ENCODE data around the gene FBXW11. TPM values are rescaled to one million over a fixed set of nuclear protein-coding genes. Genes with fewer than 3 reads are reported as not detected.

Gene FBXW11
- polyA plus RNA-seq, 1 experiment, result 77.1 TPM

- ChIA-PET POLR2A (no interaction called here), CTCF (no interaction called here)
- no peak for DNase-seq (ENCODE audit: low read depth, low spot score)
- no peak overlapping the region for H3K27ac ChIP-seq (ENCODE audit: low read depth, low read length)
- no peak for TF ChIP-seq CTCF (IDR thresholded peaks at IDR 0.05; ENCODE audit: low read depth, low read length)
- peaks cover 7% of the 10 kb centered on the region for H3K9me3 ChIP-seq (ENCODE audit: control insufficient read depth, insufficient read depth, low read length)
- peaks cover 7% of the 10 kb centered on the region for H3K27me3 ChIP-seq (ENCODE audit: control insufficient read depth, insufficient read depth, low read length)
- no peak overlapping the region for H3K4me3 ChIP-seq (ENCODE audit: low read depth, low read length)
These were observed 181.4 kb downstream of the FBXW11 start for GRCh38 chr5:171825051-171825450.

GRCh38 chr5:171823269-171823668 lies 183.2 kb downstream of the FBXW11 start:
- peaks cover 12% of the 10 kb centered on the region for H3K27me3 ChIP-seq (ENCODE audit: control insufficient read depth, insufficient read depth, low read length)
- TF ChIP-seq CTCF (IDR thresholded peaks at IDR 0.05; ENCODE audit: low read depth, low read length), result no peak
- H3K4me3 ChIP-seq (ENCODE audit: low read depth, low read length), result no peak overlapping the region
- ChIA-PET CTCF (no interaction called here), POLR2A (no interaction called here)
- no peak overlapping the region for H3K27ac ChIP-seq (ENCODE audit: low read depth, low read length)
- DNase-seq (ENCODE audit: low read depth, low spot score), result no peak
- H3K9me3 ChIP-seq (ENCODE audit: control insufficient read depth, insufficient read depth, low read length), result peaks cover 7% of the 10 kb centered on the region

GRCh38 chr5:171821286-171821685 lies 185.2 kb downstream of the FBXW11 start:
- TF ChIP-seq CTCF (IDR thresholded peaks at IDR 0.05; ENCODE audit: low read depth, low read length), result no peak
- no peak for DNase-seq (ENCODE audit: low read depth, low spot score)
- peaks cover 7% of the 10 kb centered on the region for H3K9me3 ChIP-seq (ENCODE audit: control insufficient read depth, insufficient read depth, low read length)
- peaks cover 17% of the 10 kb centered on the region for H3K27me3 ChIP-seq (ENCODE audit: control insufficient read depth, insufficient read depth, low read length)
- ChIA-PET POLR2A (no interaction called here), CTCF (no interaction called here)
- no peak overlapping the region for H3K4me3 ChIP-seq (ENCODE audit: low read depth, low read length)
- H3K27ac ChIP-seq (ENCODE audit: low read depth, low read length), result no peak overlapping the region

- H3K9me3 ChIP-seq (ENCODE audit: control insufficient read depth, insufficient read depth, low read length), result peaks cover 7% of the 10 kb centered on the region
- no peak overlapping the region for H3K4me3 ChIP-seq (ENCODE audit: low read depth, low read length)
- no peak for TF ChIP-seq CTCF (IDR thresholded peaks at IDR 0.05; ENCODE audit: low read depth, low read length)
- CTCF ChIA-PET, result no interaction called here
- POLR2A ChIA-PET, result no interaction called here
- H3K27ac ChIP-seq (ENCODE audit: low read depth, low read length), result no peak overlapping the region
- DNase-seq (ENCODE audit: low read depth, low spot score), result no peak
- peaks cover 22% of the 10 kb centered on the region for H3K27me3 ChIP-seq (ENCODE audit: control insufficient read depth, insufficient read depth, low read length)
These were observed 185.9 kb downstream of the FBXW11 start for GRCh38 chr5:171820561-171820960.

GRCh38 chr5:171816666-171817065 lies 189.8 kb downstream of the FBXW11 start:
- CTCF ChIA-PET, result no interaction called here
- H3K4me3 ChIP-seq (ENCODE audit: low read depth, low read length), result no peak overlapping the region
- no peak for DNase-seq (ENCODE audit: low read depth, low spot score)
- no peak overlapping the region for H3K27ac ChIP-seq (ENCODE audit: low read depth, low read length)
- H3K9me3 ChIP-seq (ENCODE audit: control insufficient read depth, insufficient read depth, low read length), result no peaks in the 10 kb centered on the region; the same call in none of the 2 replicates
- H3K27me3 ChIP-seq (ENCODE audit: control insufficient read depth, insufficient read depth, low read length), result peaks cover 27% of the 10 kb centered on the region
- no peak for TF ChIP-seq CTCF (IDR thresholded peaks at IDR 0.05; ENCODE audit: low read depth, low read length)
- POLR2A ChIA-PET, result no interaction called here

All from AG04450 (cell line).